T-helper 2 cell treated with Interferon-gamma antibody and Interleukin-4, amounts not matched to agents 5 μg/mL and 100 μg/mL, for 36 hours (primary cell): ENCODE results near the gene CD247.

ENCODE experiments used
- DNase-seq: peaks from one replicate; pipeline ENCODE4 v3.0.0; 2021; ENCODE audit warnings: low spot score
- H3K27ac Mint-ChIP-seq: one replicate; pipeline ENCODE4 v1.8.0; 2021; ENCODE audit warnings: mild to moderate bottlenecking, mixed read lengths
- H3K27me3 Mint-ChIP-seq: one replicate; pipeline ENCODE4 v1.8.0; 2021; ENCODE audit warnings: low read depth, mixed read lengths
- H3K36me3 Mint-ChIP-seq: one replicate; pipeline ENCODE4 v1.8.0; 2021; ENCODE audit warnings: low read depth, mixed read lengths
- H3K4me1 Mint-ChIP-seq: one replicate; pipeline ENCODE4 v1.8.0; 2021; ENCODE audit warnings: low read depth, mixed read lengths
- H3K4me3 Mint-ChIP-seq: one replicate; pipeline ENCODE4 v1.8.0; 2022; ENCODE audit warnings: mild to moderate bottlenecking, moderate library complexity, mixed read lengths
- H3K9me3 Mint-ChIP-seq: one replicate; pipeline ENCODE4 v1.8.0; 2021; ENCODE audit warnings: mixed read lengths

Gene CD247

DNA sequence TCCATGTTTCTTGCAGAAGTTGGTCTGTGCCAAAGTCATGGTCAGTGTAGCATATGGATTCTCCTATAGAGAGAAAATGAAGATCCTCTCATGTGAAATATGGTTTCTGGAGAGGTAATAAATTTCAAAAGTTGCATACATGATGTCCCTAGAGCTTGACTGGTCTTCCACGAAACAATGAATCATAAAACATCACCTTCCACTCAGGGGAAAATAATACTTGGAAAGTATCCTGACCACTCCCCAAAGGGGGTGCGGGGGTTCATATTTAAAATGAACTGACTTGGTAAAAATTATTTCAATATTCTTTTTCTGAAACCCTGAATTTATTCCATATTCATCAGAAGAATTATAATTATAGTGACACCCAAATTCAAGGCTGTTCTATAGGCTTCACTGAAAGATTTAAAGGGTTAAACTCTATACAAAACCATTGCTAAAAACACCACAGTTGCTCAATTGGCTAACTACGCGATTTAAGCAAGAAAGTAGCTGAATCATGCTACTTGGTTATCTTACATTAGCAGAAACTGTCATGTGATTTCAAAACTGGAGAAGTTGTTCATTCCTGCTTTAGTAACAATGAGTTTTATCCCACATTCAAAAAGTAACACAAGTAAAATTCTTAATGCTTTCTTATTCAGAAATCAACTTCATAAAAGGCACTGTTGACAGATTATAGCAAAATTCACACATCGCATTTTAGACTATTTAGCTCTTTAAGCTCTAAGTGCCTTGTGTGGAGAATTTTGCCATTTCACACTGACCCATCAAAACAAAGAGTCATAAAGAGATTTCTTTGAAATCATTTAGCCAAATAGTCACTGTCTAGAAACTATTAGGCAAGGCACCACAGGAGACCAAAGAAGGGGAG, 30.0 kb upstream of the CD247 start:
- peaks cover 24% of the 10 kb centered on the region for H3K4me1 Mint-ChIP-seq
- H3K27me3 Mint-ChIP-seq, result no peaks in the 10 kb centered on the region
- H3K4me3 Mint-ChIP-seq, result no peak overlapping the region
- no peak overlapping the region for H3K27ac Mint-ChIP-seq
- H3K36me3 Mint-ChIP-seq, result peaks cover 11% of the 10 kb centered on the region
- H3K9me3 Mint-ChIP-seq, result no peaks in the 10 kb centered on the region
- no peak for DNase-seq

DNA sequence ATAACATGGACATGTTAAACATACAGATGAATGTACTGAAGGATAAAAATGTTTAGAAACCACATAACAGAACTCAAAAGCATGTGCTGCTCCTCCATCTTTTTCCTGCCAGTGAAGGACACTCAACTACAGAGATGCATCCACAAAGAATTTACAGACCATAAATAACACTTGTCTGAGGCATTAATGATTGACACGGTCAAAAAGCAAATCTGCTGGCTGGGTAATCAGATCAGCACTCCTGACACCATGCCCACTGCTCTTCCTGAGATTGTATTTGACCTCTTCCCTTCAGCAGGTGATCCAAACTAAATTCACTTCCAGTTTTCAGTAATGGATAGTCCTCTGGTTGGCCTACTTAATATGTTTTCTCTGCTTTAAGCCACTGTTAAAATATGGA, 28.6 kb upstream of the CD247 start:
- Mint-ChIP-seq H3K27ac (no peak overlapping the region), H3K9me3 (no peaks in the 10 kb centered on the region), H3K36me3 (peaks cover 11% of the 10 kb centered on the region), H3K27me3 (no peaks in the 10 kb centered on the region), H3K4me3 (no peak overlapping the region), H3K4me1 (peaks cover 30% of the 10 kb centered on the region)
- no peak for DNase-seq

DNA sequence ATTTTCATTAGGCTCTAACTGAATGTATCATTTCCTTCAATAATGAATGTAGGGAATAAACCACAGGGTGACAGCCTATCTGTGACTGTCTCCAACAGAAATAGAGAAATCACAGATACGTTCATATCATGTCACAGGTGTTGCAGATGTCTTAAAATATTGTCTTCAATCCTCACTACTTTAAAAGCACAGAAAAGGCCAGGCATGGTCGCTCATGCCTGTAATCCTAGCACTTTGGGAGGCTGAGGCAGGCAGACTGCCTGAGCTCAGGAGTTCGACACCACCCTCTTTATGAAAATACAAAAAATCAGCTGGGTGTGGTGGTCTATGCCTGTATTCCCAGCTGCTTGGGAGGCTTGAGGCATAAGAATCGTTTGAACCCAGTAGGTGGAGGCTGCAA, 27.0 kb upstream of the CD247 start:
- no peak overlapping the region for H3K27ac Mint-ChIP-seq
- H3K36me3 Mint-ChIP-seq, result peaks cover 11% of the 10 kb centered on the region
- peaks cover 41% of the 10 kb centered on the region for H3K4me1 Mint-ChIP-seq
- no peaks in the 10 kb centered on the region for H3K27me3 Mint-ChIP-seq
- H3K4me3 Mint-ChIP-seq, result no peak overlapping the region
- no peak for DNase-seq
- no peaks in the 10 kb centered on the region for H3K9me3 Mint-ChIP-seq

DNA sequence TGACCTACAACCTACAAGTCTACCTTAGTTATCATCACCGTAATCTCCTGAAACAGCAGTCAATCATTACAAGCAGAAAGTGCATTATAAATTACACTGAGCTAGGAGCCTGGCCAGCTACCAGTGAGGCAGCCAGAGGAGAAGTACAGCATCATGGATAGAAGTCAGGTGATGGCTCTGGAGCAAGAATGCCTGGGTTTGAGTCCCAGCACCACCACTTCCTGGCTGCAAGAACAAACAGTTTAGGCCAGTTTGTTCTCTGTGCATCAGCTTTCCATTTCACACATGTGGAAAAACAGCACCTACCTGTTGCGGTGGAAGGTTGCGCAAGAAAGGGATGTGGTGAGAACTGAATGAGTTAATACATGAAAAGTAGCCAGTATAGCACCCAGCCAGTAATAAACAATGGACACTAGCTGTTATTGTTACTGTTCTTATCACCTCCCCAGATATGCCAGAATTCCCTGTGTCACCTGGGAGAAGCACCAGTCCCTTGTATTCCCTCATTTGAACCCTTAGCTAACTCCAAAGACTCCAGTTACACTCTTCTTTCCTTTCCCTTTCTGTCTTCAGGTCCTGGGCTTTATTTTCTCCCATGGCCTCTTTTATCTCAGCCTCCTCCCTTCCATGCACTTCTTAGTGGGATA, 26.2 kb upstream of the CD247 start:
- no peak overlapping the region for H3K4me3 Mint-ChIP-seq
- no peaks in the 10 kb centered on the region for H3K27me3 Mint-ChIP-seq
- H3K27ac Mint-ChIP-seq, result no peak overlapping the region
- no peak for DNase-seq
- H3K4me1 Mint-ChIP-seq, result peaks cover 44% of the 10 kb centered on the region
- H3K9me3 Mint-ChIP-seq, result no peaks in the 10 kb centered on the region
- peaks cover 11% of the 10 kb centered on the region for H3K36me3 Mint-ChIP-seq

DNA sequence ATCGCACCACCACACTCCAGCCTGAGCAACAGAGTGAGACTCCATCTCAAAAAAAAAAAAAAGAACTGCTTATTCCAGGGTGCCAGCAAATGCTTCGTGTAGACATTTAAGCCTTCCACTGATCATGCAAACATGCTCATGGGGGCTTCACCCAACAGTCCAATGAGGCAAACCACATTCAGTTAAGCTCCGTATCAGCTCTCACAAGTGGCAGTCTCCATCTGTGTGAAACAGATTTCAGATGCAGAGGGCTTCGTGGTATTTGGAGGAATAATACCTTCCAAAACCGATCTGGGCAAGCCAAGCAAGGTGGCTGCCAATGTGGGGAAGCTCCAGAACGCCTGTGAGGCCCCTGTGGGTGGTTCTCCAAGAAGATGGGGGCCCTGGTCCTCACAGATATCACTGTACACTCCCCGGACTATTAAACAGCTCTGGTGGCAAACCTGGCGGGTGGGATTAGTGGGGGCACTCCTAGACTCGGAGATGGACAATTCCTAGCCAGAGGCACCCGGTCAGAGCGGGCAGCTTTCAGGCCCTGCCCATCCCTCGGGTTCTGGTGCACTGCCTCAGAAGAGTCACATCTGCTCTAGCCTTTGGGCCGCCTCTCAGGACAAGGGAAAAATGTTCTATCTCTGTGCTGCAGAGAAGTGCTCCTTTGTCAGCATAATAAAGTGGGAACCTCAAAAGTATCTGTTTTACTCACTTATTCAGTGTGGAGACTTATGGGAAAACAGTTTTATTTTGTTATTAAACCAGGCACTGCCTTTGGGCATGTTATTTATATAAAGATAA, 25.1 kb upstream of the CD247 start:
- Mint-ChIP-seq H3K36me3 (peaks cover 11% of the 10 kb centered on the region), H3K9me3 (no peaks in the 10 kb centered on the region), H3K4me1 (peaks cover 53% of the 10 kb centered on the region), H3K27ac (peak overlapping the region; percentile 33), H3K27me3 (no peaks in the 10 kb centered on the region), H3K4me3 (no peak overlapping the region)
- no peak for DNase-seq

DNA sequence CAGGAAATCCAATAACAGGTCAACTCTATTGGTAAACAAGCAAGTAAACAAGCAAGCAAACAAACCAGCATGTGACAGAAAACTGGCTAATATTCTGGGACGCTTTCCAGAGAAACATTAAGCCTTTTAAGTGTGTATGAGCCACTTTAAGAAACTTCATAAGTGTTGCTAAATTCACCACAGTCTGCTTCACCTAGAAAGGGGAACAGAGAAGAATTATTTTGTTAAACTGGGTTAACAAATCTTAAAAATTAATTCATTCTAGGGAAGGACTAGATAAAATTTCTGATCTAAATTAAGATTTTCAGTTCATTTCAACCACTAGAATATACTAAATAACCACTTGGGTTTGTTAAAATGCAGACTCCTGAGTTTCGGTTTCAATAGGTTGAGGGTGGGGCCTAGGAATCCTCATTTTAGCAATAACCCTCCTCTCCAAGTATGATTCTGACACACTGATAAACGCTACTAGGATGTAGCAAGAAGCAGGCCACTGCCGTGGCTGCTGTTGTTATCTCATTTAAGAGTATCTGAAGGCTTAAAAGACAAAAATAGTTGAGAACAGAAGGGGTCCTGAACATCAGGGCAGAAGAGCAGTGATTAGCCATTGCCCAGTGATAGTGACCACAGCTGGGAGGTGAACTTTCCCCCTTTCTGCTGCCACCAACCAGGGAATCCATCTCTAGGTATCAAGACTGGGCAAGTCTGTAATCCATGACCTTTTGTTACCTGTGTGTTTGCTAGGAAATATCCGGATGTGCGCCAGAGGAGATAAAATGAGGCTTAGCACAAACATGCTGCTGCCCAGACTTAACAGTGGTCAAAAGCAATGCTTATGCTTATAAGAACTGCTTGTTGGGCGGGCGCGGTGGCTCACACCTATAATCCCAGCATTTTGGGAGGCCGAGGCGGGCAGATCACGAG, 24.0 kb upstream of the CD247 start:
- peak overlapping the region; percentile 64 for H3K27ac Mint-ChIP-seq
- peaks cover 6% of the 10 kb centered on the region for H3K36me3 Mint-ChIP-seq
- H3K4me3 Mint-ChIP-seq, result peak overlapping the region; percentile 33
- no peaks in the 10 kb centered on the region for H3K9me3 Mint-ChIP-seq
- peaks cover 53% of the 10 kb centered on the region for H3K4me1 Mint-ChIP-seq
- DNase-seq, result no peak
- H3K27me3 Mint-ChIP-seq, result peaks cover 1% of the 10 kb centered on the region

DNA sequence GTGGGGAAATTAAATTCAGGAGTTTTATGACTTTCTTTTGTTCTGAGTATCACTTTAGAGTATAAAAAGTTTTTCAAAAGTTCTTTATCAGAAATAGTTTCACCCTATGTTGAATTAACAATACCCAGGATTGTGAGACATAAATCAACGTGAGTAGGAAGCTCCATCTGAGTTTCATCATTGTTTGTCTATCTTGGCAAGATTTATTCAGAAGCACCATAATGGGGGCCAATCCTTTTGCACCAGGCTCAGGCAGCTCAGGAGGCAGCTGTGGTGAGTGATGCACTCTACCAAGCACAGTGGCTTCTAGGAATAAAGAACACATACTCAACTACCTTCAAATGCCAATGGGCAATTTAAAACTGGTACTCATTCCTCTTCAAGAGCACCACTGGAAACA, 23.3 kb upstream of the CD247 start:
- peaks cover 1% of the 10 kb centered on the region for H3K27me3 Mint-ChIP-seq
- DNase-seq, result no peak
- no peaks in the 10 kb centered on the region for H3K9me3 Mint-ChIP-seq
- no peaks in the 10 kb centered on the region for H3K36me3 Mint-ChIP-seq
- H3K27ac Mint-ChIP-seq, result no peak overlapping the region
- H3K4me1 Mint-ChIP-seq, result peaks cover 53% of the 10 kb centered on the region
- peak overlapping the region; percentile 33 for H3K4me3 Mint-ChIP-seq

DNA sequence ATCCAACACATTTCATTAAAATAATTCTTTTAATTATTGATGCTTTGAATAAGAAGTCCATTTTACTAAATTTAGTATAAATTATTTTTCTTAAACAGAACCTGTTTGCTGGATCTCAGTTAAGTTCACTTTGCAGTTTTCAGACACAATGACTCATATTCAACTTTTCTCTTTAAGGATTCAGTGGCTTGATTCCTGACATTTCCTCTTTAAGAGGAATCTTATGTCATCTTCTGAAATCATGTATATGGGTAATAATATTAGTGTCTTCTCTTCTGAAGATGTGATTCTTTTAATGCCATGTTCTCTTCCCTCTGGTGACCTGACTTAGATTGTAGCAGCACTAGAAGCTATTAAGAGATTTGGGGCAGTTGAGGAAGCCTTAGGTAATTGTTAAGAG, 22.7 kb upstream of the CD247 start:
- Mint-ChIP-seq H3K36me3 (no peaks in the 10 kb centered on the region), H3K9me3 (no peaks in the 10 kb centered on the region), H3K4me3 (no peak overlapping the region), H3K27me3 (peaks cover 3% of the 10 kb centered on the region), H3K4me1 (peaks cover 53% of the 10 kb centered on the region), H3K27ac (peak overlapping the region; percentile 4)
- DNase-seq, result no peak

DNA sequence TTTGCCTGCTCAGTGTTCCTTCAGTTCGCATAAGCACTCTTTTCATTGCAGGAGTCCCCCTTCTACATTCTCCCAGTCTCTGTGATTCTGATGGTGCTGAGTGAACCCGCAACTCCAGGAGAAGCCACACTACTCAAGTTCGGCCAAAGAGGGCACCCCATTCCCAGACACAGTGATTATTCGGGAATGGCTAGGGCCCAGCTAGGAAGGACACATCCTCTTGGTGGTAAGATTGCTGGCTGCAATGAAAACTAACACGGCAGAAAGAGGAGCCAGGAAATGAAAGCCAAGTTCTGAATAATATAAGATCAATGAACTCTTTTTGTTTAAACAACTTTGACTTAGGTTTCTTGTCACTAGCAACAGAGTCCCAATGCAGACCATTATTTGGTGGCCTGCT, 20.3 kb upstream of the CD247 start:
- H3K4me1 Mint-ChIP-seq, result peaks cover 41% of the 10 kb centered on the region
- no peak for DNase-seq
- no peak overlapping the region for H3K27ac Mint-ChIP-seq
- peaks cover 3% of the 10 kb centered on the region for H3K27me3 Mint-ChIP-seq
- H3K9me3 Mint-ChIP-seq, result no peaks in the 10 kb centered on the region
- no peak overlapping the region for H3K4me3 Mint-ChIP-seq
- H3K36me3 Mint-ChIP-seq, result no peaks in the 10 kb centered on the region

DNA sequence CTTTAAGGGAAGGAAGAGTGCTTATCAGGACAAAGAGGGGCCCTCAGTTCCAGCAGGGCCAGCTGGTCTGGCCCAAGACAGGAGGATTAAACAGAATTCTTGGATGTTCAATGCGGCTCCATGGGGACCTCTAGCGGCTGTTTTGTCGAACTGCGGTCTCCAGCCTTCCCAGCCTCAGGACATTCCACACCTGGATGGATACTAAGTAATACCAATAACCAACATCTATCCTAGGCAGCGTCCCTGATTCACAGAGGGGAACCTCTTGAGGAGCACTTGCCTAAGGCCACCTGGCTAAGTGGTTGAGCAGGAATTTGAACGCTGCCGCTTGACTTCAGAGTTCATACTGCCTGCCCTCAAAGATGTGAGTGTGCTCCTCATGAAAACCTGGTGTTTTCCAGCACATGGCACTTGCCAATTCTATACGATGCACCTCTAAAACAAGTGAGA, 15.5 kb upstream of the CD247 start:
- H3K36me3 Mint-ChIP-seq, result no peaks in the 10 kb centered on the region
- no peaks in the 10 kb centered on the region for H3K9me3 Mint-ChIP-seq
- H3K27me3 Mint-ChIP-seq, result peaks cover 12% of the 10 kb centered on the region
- H3K4me1 Mint-ChIP-seq, result peaks cover 3% of the 10 kb centered on the region
- no peak overlapping the region for H3K27ac Mint-ChIP-seq
- DNase-seq, result peak; percentile 39
- H3K4me3 Mint-ChIP-seq, result no peak overlapping the region

DNA sequence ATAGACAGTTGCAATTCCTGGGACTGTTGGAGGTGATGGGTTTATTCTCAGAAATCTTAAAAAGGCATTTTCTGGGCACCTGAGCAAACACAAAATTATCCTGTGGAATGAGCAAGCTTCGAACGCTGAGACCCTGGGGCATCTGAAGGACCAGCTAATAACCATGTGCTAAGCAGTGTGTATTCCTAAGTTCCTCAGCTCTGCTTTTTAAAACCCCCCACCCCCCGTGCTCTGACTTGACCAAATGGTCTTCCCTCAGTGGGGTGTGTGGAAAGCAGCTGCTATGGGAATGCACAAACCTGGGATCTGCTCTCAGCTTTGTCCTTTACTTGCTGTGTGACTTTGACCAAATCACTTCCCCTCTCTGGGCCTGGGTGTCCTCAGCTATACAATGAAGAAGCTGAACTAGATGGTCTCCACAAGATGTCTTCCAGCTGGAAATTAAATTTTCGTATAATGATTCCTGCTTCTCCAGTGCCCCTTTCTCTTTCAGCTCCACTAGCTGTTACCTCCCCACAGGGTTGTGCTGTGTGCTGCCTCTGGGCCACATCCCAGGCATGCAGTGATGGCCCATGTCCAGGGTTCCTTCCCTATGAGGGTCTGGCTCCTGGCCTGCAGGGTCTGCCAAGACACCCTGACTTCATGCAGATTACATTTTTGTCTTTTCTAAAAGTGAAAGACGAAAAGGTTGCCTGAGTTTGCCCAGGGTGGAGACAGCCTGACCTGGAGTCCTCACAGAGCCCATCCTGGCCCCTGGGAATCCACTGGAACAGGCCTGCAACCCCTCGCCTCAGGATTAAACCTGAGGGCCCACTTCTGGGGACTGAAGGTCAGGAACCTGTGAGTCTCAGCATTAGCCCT, 14.9 kb upstream of the CD247 start:
- Mint-ChIP-seq H3K4me3 (no peak overlapping the region), H3K9me3 (no peaks in the 10 kb centered on the region), H3K4me1 (no peaks in the 10 kb centered on the region), H3K27ac (no peak overlapping the region), H3K27me3 (peaks cover 12% of the 10 kb centered on the region), H3K36me3 (no peaks in the 10 kb centered on the region)
- DNase-seq, result no peak

DNA sequence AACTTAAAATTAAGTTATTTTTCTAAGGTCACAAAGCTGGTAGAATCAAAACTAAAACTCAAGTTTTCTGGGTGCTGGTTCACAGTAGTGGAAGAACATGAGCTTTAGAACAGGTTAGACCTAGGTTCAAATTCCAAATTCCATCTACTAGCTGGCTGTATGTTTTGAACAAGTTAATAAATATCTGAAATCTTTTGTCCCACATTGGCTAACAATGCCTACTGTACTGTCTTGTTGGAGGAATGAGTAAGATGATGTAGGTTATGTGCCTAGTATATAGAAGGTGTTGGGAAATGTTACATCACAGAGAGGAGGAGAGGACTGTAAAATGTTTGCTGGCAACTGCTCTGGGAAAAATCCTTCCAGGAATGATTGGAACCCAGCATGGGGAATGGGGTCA, 14.0 kb upstream of the CD247 start:
- no peaks in the 10 kb centered on the region for H3K4me1 Mint-ChIP-seq
- H3K36me3 Mint-ChIP-seq, result no peaks in the 10 kb centered on the region
- no peak for DNase-seq
- no peaks in the 10 kb centered on the region for H3K9me3 Mint-ChIP-seq
- H3K27ac Mint-ChIP-seq, result no peak overlapping the region
- peaks cover 10% of the 10 kb centered on the region for H3K27me3 Mint-ChIP-seq
- H3K4me3 Mint-ChIP-seq, result no peak overlapping the region
